Naive thymus-derived CD4-positive, alpha-beta T cell (primary cell): ENCODE data around the gene PHF2. TPM values are rescaled to one million over a fixed set of nuclear protein-coding genes. Genes with fewer than 3 reads are reported as not detected.

Experiments
- ATAC-seq: fragments of 150-1000 bp; cut with Tn5 transposase; 2 replicates; pipeline ENCODE4 v1.10.0; 2021; ENCODE audit warnings: mild to moderate bottlenecking, moderate library complexity
- CTCF ChIA-PET: fragments of 350-600 bp; sonication (Branson Sonifier 250); formaldehyde crosslinking; loops from one replicate; lab custom pipeline; 2021; ENCODE audit warnings: antibody characterized with exemption; lab: Charles Lee
- POLR2A ChIA-PET: fragments of 350-600 bp; sonication (Branson Sonifier 250); formaldehyde crosslinking; loops from one replicate; lab custom pipeline; 2021; ENCODE audit warnings: antibody characterized with exemption, inconsistent platforms; lab: Charles Lee
- DNase-seq, 9 donors: peaks; one replicate each; pipeline versions ENCODE4 v3.0.0 to v3.0.0-alpha.2; 2020 to 2022; ENCODE audit warnings: mixed read lengths in 1 of 9
- H3K27ac ChIP-seq: one replicate; pipeline ENCODE4 v1.7.0; 2013; ENCODE audit warnings: mild to moderate bottlenecking, low read depth, low read length, moderate library complexity
- H3K27me3 ChIP-seq, 2 donors: one replicate each; pipeline ENCODE4 v1.7.0; 2013; ENCODE audit warnings: low read length in 2 of 2, mild to moderate bottlenecking in 2 of 2, moderate library complexity in 2 of 2; ENCODE audit not compliant: control insufficient read depth in 2 of 2, insufficient read depth in 2 of 2
- H3K36me3 ChIP-seq, 3 experiments: 1 replicate in 2 of 3; 2 replicates in 1 of 3; pipeline ENCODE4 v1.7.0; 2013; ENCODE audit warnings: low read length in 3 of 3, mild to moderate bottlenecking in 3 of 3, moderate library complexity in 1 of 3; ENCODE audit not compliant: insufficient read depth in 3 of 3, control insufficient read depth in 2 of 3
- H3K4me1 ChIP-seq, 2 donors: one replicate each; pipeline ENCODE4 v1.7.0; 2013; ENCODE audit warnings: low read length in 2 of 2, mild to moderate bottlenecking in 2 of 2, moderate library complexity in 1 of 2; ENCODE audit not compliant: control insufficient read depth in 2 of 2, insufficient read depth in 2 of 2
- H3K4me3 ChIP-seq: 2 replicates; pipeline ENCODE4 v1.7.0; 2013; ENCODE audit warnings: mild to moderate bottlenecking, low read length
- H3K9me3 ChIP-seq, 3 experiments: 1 replicate in 2 of 3; 2 replicates in 1 of 3; pipeline ENCODE4 v1.7.0; 2013; ENCODE audit warnings: low read length in 3 of 3; ENCODE audit not compliant: control insufficient read depth in 2 of 3
- H3K27ac Mint-ChIP-seq, 9 donors: one replicate each; pipeline ENCODE4 v1.8.0; 2020 to 2022; ENCODE audit warnings: mixed read lengths in 9 of 9, mild to moderate bottlenecking in 8 of 9, moderate library complexity in 5 of 9, inconsistent platforms in 2 of 9
- H3K27me3 Mint-ChIP-seq, 5 donors: one replicate each; pipeline ENCODE4 v1.8.0; 2021 to 2022; ENCODE audit warnings: mixed read lengths in 5 of 5, mild to moderate bottlenecking in 1 of 5
- H3K36me3 Mint-ChIP-seq, 5 donors: one replicate each; pipeline ENCODE4 v1.8.0; 2020 to 2022; ENCODE audit warnings: mixed read lengths in 5 of 5, mild to moderate bottlenecking in 3 of 5, inconsistent platforms in 1 of 5
- H3K4me1 Mint-ChIP-seq, 7 donors: one replicate each; pipeline ENCODE4 v1.8.0; 2020 to 2022; ENCODE audit warnings: mixed read lengths in 7 of 7, mild to moderate bottlenecking in 3 of 7, inconsistent platforms in 1 of 7
- H3K4me3 Mint-ChIP-seq, 10 donors: one replicate each; pipeline ENCODE4 v1.8.0; 2020 to 2022; ENCODE audit warnings: mild to moderate bottlenecking in 10 of 10, mixed read lengths in 10 of 10, moderate library complexity in 6 of 10, inconsistent platforms in 2 of 10
- H3K9me3 Mint-ChIP-seq, 11 donors: one replicate each; pipeline ENCODE4 v1.8.0; 2020 to 2022; ENCODE audit warnings: mixed read lengths in 11 of 11, mild to moderate bottlenecking in 4 of 11, inconsistent platforms in 1 of 11, moderate library complexity in 1 of 11
- intact Hi-C, 2 donors: fragments of 100-400 bp; cut with micrococcal nuclease; formaldehyde crosslinking; loops; one replicate each; pipeline ENCODE4 v1.15.1; 2023
- polyA plus RNA-seq, 2 donors: library from polyadenylated mRNA; unstranded; fragments of 300-500 nt; fragmentation: Illumina TruSeq; gene quantifications; one replicate each; pipeline ENCODE4 v1.2.3, GENCODE V29; 2021
- total RNA-seq, 6 experiments: library from RNA in 5 of 6; stranded (reverse) in 5 of 6; gene quantifications; 1 replicate in 5 of 6; 2 replicates in 1 of 6; pipeline ENCODE4 v1.2.3 and lab custom pipeline; 2021 to 2026

PHF2 gene
- total and polyA plus RNA-seq, 7 experiments from 2014 or later: 1.0 to 39.3 (median 28.6) TPM

GRCh38 chr9:93580654-93581380 lies 4.4 kb downstream of the PHF2 start:
- Mint-ChIP-seq H3K4me3 (peak overlapping the region in 1 of 10 donors; percentile 46), H3K36me3 (peaks cover 5 to 31% (median 24%) of the 10 kb centered on the region in 5 donors), H3K9me3 (peaks cover 0 to 21% (median 5%) of the 10 kb centered on the region in 11 donors), H3K27ac (peak overlapping the region in 6 of 9 donors; percentile 35 to 90 (median 49)), H3K4me1 (peaks cover 31 to 73% (median 62%) of the 10 kb centered on the region in 7 donors), H3K27me3 (no peaks in the 10 kb centered on the region)
- H3K4me1 ChIP-seq: peaks cover 4 to 21% of the 10 kb centered on the region in 2 donors
- H3K27ac ChIP-seq: no peak overlapping the region
- ChIA-PET POLR2A (interaction anchor here (1.3 to 2.2 kb wide), 2 partner anchors 14 to 15 kb away, joined by 3 to 7 read pairs; no protein-coding TSS in a partner anchor), CTCF (interaction anchor here (0.6 kb wide), 1 partner anchor 1300 kb away, joined by 5 read pairs; no protein-coding TSS in a partner anchor)
- no peaks in the 10 kb centered on the region for H3K27me3 ChIP-seq
- ATAC-seq: no peak
- peaks cover 0 to 6% (median 0%) of the 10 kb centered on the region in 3 experiments for H3K9me3 ChIP-seq
- intact Hi-C loops: no loop called here
- no peak overlapping the region for H3K4me3 ChIP-seq
- no peaks in the 10 kb centered on the region for H3K36me3 ChIP-seq
- no peak for DNase-seq

GRCh38 chr9:93582115-93582514 lies 5.7 kb downstream of the PHF2 start:
- H3K27me3 ChIP-seq: no peaks in the 10 kb centered on the region
- H3K9me3 ChIP-seq: peaks cover 0 to 6% (median 0%) of the 10 kb centered on the region in 3 experiments
- no peak overlapping the region for H3K4me3 Mint-ChIP-seq
- ChIA-PET POLR2A (interaction anchor here (1.3 to 2.2 kb wide), 2 partner anchors 16 to 912 kb away, joined by 3 to 7 read pairs; partner anchors contain the start of gene IPPK), CTCF (interaction anchor here (1.4 kb wide), 1 partner anchor 16 kb away, joined by 4 read pairs; no protein-coding TSS in a partner anchor)
- H3K4me1 Mint-ChIP-seq: peaks cover 36 to 83% (median 71%) of the 10 kb centered on the region in 7 donors
- no peaks in the 10 kb centered on the region for H3K36me3 ChIP-seq
- peaks cover 0 to 21% (median 5%) of the 10 kb centered on the region in 11 donors for H3K9me3 Mint-ChIP-seq
- H3K27me3 Mint-ChIP-seq: no peaks in the 10 kb centered on the region
- ATAC-seq (no peak), DNase-seq (no peak)
- peaks cover 4 to 21% of the 10 kb centered on the region in 2 donors for H3K4me1 ChIP-seq
- H3K27ac Mint-ChIP-seq: peak overlapping the region in 3 of 9 donors; percentile 5 to 77 (median 16)
- H3K36me3 Mint-ChIP-seq: peaks cover 5 to 31% (median 24%) of the 10 kb centered on the region in 5 donors
- intact Hi-C loops: loop anchor here in 1 of 2 donors (2.0 kb wide), 1 partner anchor 15 kb away; no protein-coding TSS in a partner anchor
- H3K4me3 ChIP-seq: no peak overlapping the region
- H3K27ac ChIP-seq: no peak overlapping the region

- ChIA-PET CTCF (interaction anchor here (1.4 kb wide), 1 partner anchor 16 kb away, joined by 4 read pairs; no protein-coding TSS in a partner anchor), POLR2A (interaction anchor here (1.3 to 2.2 kb wide), 2 partner anchors 16 to 912 kb away, joined by 3 to 7 read pairs; partner anchors contain the start of gene IPPK)
- peaks cover 4 to 18% of the 10 kb centered on the region in 2 donors for H3K4me1 ChIP-seq
- ATAC-seq: no peak
- H3K4me1 Mint-ChIP-seq: peaks cover 34 to 84% (median 72%) of the 10 kb centered on the region in 7 donors
- H3K27me3 ChIP-seq: no peaks in the 10 kb centered on the region
- no peak overlapping the region for H3K27ac ChIP-seq
- intact Hi-C loops: loop anchor here in 1 of 2 donors (2.0 kb wide), 1 partner anchor 16 kb away; no protein-coding TSS in a partner anchor
- no peaks in the 10 kb centered on the region for H3K27me3 Mint-ChIP-seq
- H3K36me3 Mint-ChIP-seq: peaks cover 5 to 31% (median 24%) of the 10 kb centered on the region in 5 donors
- peaks cover 0 to 6% (median 0%) of the 10 kb centered on the region in 3 experiments for H3K9me3 ChIP-seq
- peaks cover 0 to 21% (median 5%) of the 10 kb centered on the region in 11 donors for H3K9me3 Mint-ChIP-seq
- H3K27ac Mint-ChIP-seq: peak overlapping the region in 3 of 9 donors; percentile 16 to 77 (median 21)
- DNase-seq: no peak
- H3K4me3 ChIP-seq: no peak overlapping the region
- H3K4me3 Mint-ChIP-seq: no peak overlapping the region
- no peaks in the 10 kb centered on the region for H3K36me3 ChIP-seq
Measured at GRCh38 chr9:93582550-93582949, 6.2 kb downstream of the PHF2 start.

GRCh38 chr9:93585259-93585658 lies 8.9 kb downstream of the PHF2 start:
- Histone ChIP-seq H3K36me3 (no peaks in the 10 kb centered on the region), H3K27me3 (no peaks in the 10 kb centered on the region), H3K9me3 (peaks cover 0 to 6% (median 0%) of the 10 kb centered on the region in 3 experiments), H3K4me1 (peaks cover 4 to 7% of the 10 kb centered on the region in 2 donors), H3K4me3 (no peak overlapping the region), H3K27ac (no peak overlapping the region)
- peak overlapping the region in 1 of 10 donors; percentile 25 for H3K4me3 Mint-ChIP-seq
- H3K27ac Mint-ChIP-seq: no peak overlapping the region
- ATAC-seq (no peak), DNase-seq (no peak)
- intact Hi-C loops: no loop called here
- POLR2A ChIA-PET: no interaction called here
- H3K36me3 Mint-ChIP-seq: peaks cover 5 to 31% (median 24%) of the 10 kb centered on the region in 5 donors
- no peaks in the 10 kb centered on the region for H3K27me3 Mint-ChIP-seq
- H3K4me1 Mint-ChIP-seq: peaks cover 32 to 81% (median 69%) of the 10 kb centered on the region in 7 donors
- peaks cover 0 to 21% (median 5%) of the 10 kb centered on the region in 11 donors for H3K9me3 Mint-ChIP-seq
- CTCF ChIA-PET: no interaction called here

GRCh38 chr9:93585695-93586094 lies 9.3 kb downstream of the PHF2 start:
- no peaks in the 10 kb centered on the region for H3K27me3 Mint-ChIP-seq
- no peak overlapping the region for H3K27ac ChIP-seq
- H3K4me3 ChIP-seq: no peak overlapping the region
- DNase-seq (no peak), ATAC-seq (no peak)
- peaks cover 0 to 6% (median 0%) of the 10 kb centered on the region in 3 experiments for H3K9me3 ChIP-seq
- peaks cover 4 to 6% of the 10 kb centered on the region in 2 donors for H3K4me1 ChIP-seq
- peaks cover 5 to 28% (median 24%) of the 10 kb centered on the region in 5 donors for H3K36me3 Mint-ChIP-seq
- intact Hi-C loops: no loop called here
- H3K27ac Mint-ChIP-seq: no peak overlapping the region
- H3K27me3 ChIP-seq: no peaks in the 10 kb centered on the region
- ChIA-PET CTCF (no interaction called here), POLR2A (no interaction called here)
- H3K4me1 Mint-ChIP-seq: peaks cover 32 to 81% (median 69%) of the 10 kb centered on the region in 7 donors
- H3K36me3 ChIP-seq: no peaks in the 10 kb centered on the region
- peaks cover 0 to 21% (median 5%) of the 10 kb centered on the region in 11 donors for H3K9me3 Mint-ChIP-seq
- no peak overlapping the region for H3K4me3 Mint-ChIP-seq

- Mint-ChIP-seq H3K4me3 (peak overlapping the region in 2 of 10 donors; percentile 7 to 22), H3K9me3 (peaks cover 0 to 21% (median 5%) of the 10 kb centered on the region in 11 donors), H3K27ac (peak overlapping the region in 4 of 9 donors; percentile 41 to 77 (median 60)), H3K4me1 (peaks cover 29 to 81% (median 69%) of the 10 kb centered on the region in 7 donors), H3K36me3 (peaks cover 5 to 28% (median 24%) of the 10 kb centered on the region in 5 donors), H3K27me3 (no peaks in the 10 kb centered on the region)
- ChIA-PET POLR2A (no interaction called here), CTCF (no interaction called here)
- peaks cover 4 to 6% of the 10 kb centered on the region in 2 donors for H3K4me1 ChIP-seq
- H3K27ac ChIP-seq: no peak overlapping the region
- peaks cover 0 to 6% (median 0%) of the 10 kb centered on the region in 3 experiments for H3K9me3 ChIP-seq
- intact Hi-C loops: no loop called here
- no peaks in the 10 kb centered on the region for H3K27me3 ChIP-seq
- ATAC-seq (no peak), DNase-seq (no peak)
- H3K4me3 ChIP-seq: no peak overlapping the region
- H3K36me3 ChIP-seq: no peaks in the 10 kb centered on the region
Measured at GRCh38 chr9:93586290-93587057, 10.1 kb downstream of the PHF2 start.
